Activated T-helper 1 cell treated with anti-CD3 and anti-CD28 coated beads, Interleukin-12 subunit alpha, Interleukin-12 subunit beta, Interleukin-2, Interleukin-4 antibody, amounts not matched to agents 30 ng/mL and 10 ng/mL and 1 ng/mL, durations not matched to agents 14 hours and 24 hours and 36 hours (primary cell): ENCODE measurements around the gene MBD1. TPM values are rescaled to one million over a fixed set of nuclear protein-coding genes. Genes with fewer than 3 reads are reported as not detected.
"Not testable (repeated sequence)": the region's sequence is repeated elsewhere in the genome, so short reads cannot be mapped to it uniquely, and the experiment has no call there.

Source experiments
- DNase-seq: peaks from one replicate; pipeline ENCODE4 v3.0.0; 2021; ENCODE audit warnings: low spot score
- H3K27ac Mint-ChIP-seq: one replicate; pipeline ENCODE4 v1.8.0; 2021; ENCODE audit warnings: mild to moderate bottlenecking, mixed read lengths
- H3K27me3 Mint-ChIP-seq: one replicate; pipeline ENCODE4 v1.8.0; 2022; ENCODE audit warnings: mild to moderate bottlenecking, moderate library complexity, mixed read lengths; ENCODE audit not compliant: insufficient read depth
- H3K36me3 Mint-ChIP-seq: one replicate; pipeline ENCODE4 v1.8.0; 2021; ENCODE audit warnings: low read depth, mixed read lengths
- H3K4me1 Mint-ChIP-seq: one replicate; pipeline ENCODE4 v1.8.0; 2021; ENCODE audit warnings: low read depth, mixed read lengths
- H3K4me3 Mint-ChIP-seq: one replicate; pipeline ENCODE4 v1.8.0; 2021; ENCODE audit warnings: mild to moderate bottlenecking, moderate library complexity, mixed read lengths
- H3K9me3 Mint-ChIP-seq: one replicate; pipeline ENCODE4 v1.8.0; 2021; ENCODE audit warnings: mixed read lengths
- intact Hi-C: fragments of 100-400 bp; cut with micrococcal nuclease; formaldehyde crosslinking; loops from one replicate; pipeline ENCODE4 v1.15.1; 2024
- total RNA-seq: library from RNA; stranded (reverse); gene quantifications from 2 replicates; pipeline ENCODE4 v1.2.3, GENCODE V29; 2022

MBD1 gene
- total RNA-seq, 1 donor from 2014 or later = 95.2 TPM

DNA sequence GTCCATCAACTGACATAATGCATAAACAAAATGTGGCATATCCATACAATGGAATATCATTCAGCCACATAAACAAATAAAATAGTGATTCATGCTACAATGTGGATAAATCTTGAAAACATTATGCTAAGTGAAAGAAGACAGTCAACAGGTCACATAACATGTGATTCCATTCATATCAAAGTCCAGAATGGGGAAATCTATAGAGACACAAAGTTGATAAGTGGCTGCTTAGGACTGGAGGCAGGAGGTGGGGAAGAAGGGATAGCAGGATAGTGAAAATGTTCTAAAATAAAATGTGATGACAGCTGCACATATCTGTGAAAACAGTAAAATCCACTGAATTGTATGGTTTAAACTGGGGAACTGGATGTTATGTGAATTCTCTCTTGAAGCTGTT is 33.8 kb downstream of the MBD1 start:
- Mint-ChIP-seq H3K4me1 (no peaks in the 10 kb centered on the region), H3K27ac (no peak overlapping the region)

DNA sequence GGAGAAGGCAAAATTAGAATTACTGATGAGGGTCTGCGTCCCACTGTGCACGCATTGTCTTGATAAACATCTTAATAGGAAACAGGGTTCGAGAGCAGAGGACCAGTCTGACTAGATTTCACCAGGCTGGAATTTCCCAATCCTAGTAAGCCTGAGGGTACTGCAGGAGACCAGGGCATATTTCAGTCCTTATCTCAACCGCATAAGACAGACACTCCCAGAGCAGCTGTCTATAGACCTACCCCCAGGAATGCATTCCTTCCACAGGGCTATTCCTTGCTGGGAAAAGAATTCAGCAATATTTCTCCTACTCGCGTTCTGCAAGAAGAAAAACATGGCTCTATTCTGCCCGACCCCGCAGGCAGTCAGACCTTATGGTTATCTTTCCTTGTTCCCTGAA is 39.6 kb downstream of the MBD1 start:
- H3K9me3 Mint-ChIP-seq = peaks cover 32% of the 10 kb centered on the region
- H3K4me1 Mint-ChIP-seq = peaks cover 17% of the 10 kb centered on the region
- H3K27me3 Mint-ChIP-seq, H3K27ac Mint-ChIP-seq, H3K36me3 Mint-ChIP-seq, DNase-seq, H3K4me3 Mint-ChIP-seq, intact Hi-C loops: not testable (repeated sequence)

More for the DNA sequence above, 33.8 kb downstream of the MBD1 start:
- Mint-ChIP-seq H3K4me3 (no peak overlapping the region), H3K9me3 (peaks cover 6% of the 10 kb centered on the region), H3K36me3 (no peaks in the 10 kb centered on the region), H3K27me3 (peaks cover 3% of the 10 kb centered on the region)
- intact Hi-C loops = no loop called here
- no peak for DNase-seq

DNA sequence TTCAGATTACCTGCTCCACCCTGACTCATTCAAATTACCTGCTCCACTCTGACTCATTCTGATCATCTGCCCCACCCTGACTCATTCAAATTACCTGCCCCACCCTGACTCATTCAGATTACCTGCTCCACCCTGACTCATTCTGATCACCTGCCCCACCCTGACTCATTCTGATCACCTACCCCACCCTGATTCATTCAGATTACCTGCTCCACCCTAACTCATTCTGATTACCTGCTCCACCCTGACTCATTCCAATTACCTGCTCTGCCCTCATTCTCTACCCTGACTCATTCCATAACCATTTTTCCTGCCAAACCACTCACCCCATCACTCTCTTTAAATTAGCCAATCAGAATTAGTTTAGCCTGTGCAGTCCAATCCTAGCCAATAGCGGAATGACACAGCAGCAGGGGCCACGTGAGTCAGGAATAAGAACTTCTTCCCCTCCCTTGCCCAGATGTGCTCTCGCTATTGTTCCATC is 41.2 kb downstream of the MBD1 start:
- no peak for DNase-seq
- Mint-ChIP-seq H3K4me3 (no peak overlapping the region), H3K9me3 (peaks cover 32% of the 10 kb centered on the region), H3K36me3 (no peaks in the 10 kb centered on the region), H3K4me1 (peaks cover 17% of the 10 kb centered on the region), H3K27me3 (peaks cover 3% of the 10 kb centered on the region), H3K27ac (no peak overlapping the region)
- intact Hi-C loops = no loop called here

DNA sequence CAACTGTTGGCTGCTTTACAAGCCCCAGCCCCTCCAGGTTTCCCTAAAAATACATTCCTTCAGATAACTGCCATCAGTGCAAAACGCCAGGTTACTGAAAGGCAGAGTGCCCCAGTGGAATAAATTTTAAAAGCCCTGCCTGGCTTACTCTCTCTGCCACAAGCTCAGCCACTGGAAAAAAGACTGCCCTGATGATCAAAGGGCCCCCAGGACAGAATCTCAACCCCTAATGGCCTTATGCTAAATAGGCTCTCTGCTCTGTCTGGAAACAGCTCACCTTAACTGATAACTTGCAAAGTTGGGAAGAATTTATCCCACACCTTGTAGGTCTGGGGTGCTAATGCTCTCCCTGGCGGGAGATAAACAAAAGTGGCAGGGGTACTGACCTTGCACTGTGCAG is 48.9 kb downstream of the MBD1 start:
- no peaks in the 10 kb centered on the region for H3K4me1 Mint-ChIP-seq
- H3K4me3 Mint-ChIP-seq = no peak overlapping the region

DNA sequence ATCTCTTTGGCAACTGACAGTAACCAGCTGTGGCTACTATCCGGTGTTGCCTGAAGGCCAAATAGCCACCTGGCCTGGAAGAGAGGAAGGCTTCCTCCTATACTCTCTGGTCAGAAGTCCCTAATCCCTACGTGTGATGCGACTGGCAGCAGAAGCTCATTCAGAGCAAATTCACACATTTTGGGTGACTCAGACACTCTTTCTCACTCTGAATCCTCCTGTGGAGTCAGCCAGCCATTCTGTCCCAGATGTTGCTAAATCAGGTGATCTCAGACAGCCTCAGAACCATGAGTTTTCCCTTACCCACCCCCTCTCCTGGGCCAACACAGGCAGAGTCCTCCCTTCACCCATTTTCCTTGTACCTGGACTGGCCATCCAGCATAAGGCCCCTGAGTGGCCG is 49.7 kb downstream of the MBD1 start:
- H3K36me3 Mint-ChIP-seq = no peaks in the 10 kb centered on the region
- no peak overlapping the region for H3K27ac Mint-ChIP-seq
- H3K4me3 Mint-ChIP-seq = no peak overlapping the region
- DNase-seq = no peak
- peaks cover 3% of the 10 kb centered on the region for H3K27me3 Mint-ChIP-seq
- intact Hi-C loops = no loop called here
- peaks cover 1% of the 10 kb centered on the region for H3K4me1 Mint-ChIP-seq
- H3K9me3 Mint-ChIP-seq = no peaks in the 10 kb centered on the region

More for the DNA sequence above, 48.9 kb downstream of the MBD1 start:
- Mint-ChIP-seq H3K36me3 (no peaks in the 10 kb centered on the region), H3K27ac (no peak overlapping the region), H3K9me3 (no peaks in the 10 kb centered on the region), H3K27me3 (peaks cover 3% of the 10 kb centered on the region)
- intact Hi-C loops = no loop called here
- no peak for DNase-seq

DNA sequence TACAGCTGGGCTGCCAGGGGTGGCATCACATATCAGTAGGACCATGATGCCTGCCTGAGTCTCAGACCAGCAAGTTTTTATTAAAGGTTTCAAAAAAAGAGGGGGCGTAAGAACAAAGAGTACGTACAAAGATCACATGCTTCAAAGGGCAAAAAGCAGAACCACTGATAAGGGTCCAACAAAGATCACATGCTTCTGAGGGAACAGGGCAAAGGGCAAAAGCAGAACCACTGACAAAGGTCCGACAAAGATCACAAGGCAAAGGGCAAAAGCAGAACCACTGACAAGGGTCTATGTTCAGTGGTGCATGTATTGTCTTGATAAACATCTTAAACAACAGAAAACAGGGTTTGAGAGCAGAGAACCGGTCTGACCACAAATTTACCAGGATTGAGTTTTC is 61.1 kb downstream of the MBD1 start:
- H3K27ac Mint-ChIP-seq, intact Hi-C loops, H3K4me1 Mint-ChIP-seq, H3K4me3 Mint-ChIP-seq, H3K36me3 Mint-ChIP-seq, DNase-seq: not testable (repeated sequence)
- Mint-ChIP-seq H3K27me3 (peaks cover 20% of the 10 kb centered on the region), H3K9me3 (peaks cover 14% of the 10 kb centered on the region)

Other genes with a start within 250 kb of the MBD1 start
- 0.12 TPM in 1 of 2 replicates, not detected in the other for gene MYO5B, start 86.4 kb downstream of the MBD1 start, total RNA-seq
- gene CFAP53, start 15.0 kb downstream of the MBD1 start, total RNA-seq = 0.31 and 0.34 TPM in 2 replicates
- 114 and 117 TPM in 2 replicates for gene CXXC1, start 6.2 kb upstream of the MBD1 start, total RNA-seq
- 20.7 and 23.3 TPM in 2 replicates for gene SKA1, start 93.5 kb upstream of the MBD1 start, total RNA-seq